ENCODE data around the gene SPOCK1. TPM values are rescaled to one million over a fixed set of nuclear protein-coding genes. Genes with fewer than 3 reads are reported as not detected.

Gene SPOCK1
- total RNA-seq, 1 experiment from 2014 or later = 23.9 TPM

DNA sequence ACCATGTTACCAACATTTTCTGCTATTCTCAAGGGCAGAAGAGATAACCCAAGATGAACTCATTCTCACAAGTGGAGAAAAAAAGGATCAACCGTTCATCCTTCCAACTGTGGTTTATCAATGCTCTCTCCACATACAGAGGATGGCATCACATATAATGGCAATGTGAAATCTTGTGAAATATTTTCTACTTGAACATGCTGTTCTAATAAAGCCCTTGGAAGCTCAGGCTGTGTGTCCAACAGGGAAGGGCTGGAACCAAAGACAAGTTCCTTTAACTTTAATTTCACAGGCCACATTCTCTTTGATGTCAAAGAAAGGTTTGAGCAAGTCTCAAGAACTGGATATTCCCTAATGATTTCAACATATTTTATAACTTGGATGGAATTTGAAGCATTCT lies 230.5 kb downstream of the SPOCK1 start:
- no TSS peak for BruUV-seq (replicated peaks)
- no peaks in the 10 kb centered on the region for H3F3A ChIP-seq (ENCODE audit: insufficient read depth, low read depth)

DNA sequence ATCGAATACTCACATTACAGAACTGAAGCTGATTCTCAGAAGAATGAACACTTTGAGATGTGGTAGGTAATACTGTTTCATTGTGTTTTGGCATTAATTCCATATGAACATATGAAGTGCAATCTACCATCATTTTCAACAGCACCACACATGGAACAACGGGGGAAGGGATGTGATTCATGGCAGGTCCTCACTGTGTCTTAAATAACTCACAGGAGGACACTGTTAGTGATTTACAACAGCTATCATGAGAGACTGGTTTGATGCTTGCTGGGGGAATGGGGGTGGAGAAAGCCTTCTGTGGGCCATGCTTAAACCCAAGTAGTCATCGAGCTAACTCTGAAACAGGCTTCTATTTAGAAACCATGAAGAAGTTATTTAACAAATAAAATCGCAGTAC lies 232.9 kb downstream of the SPOCK1 start:
- H3K27me3 ChIP-seq (ENCODE audit: insufficient read depth, low read depth) = no peaks in the 10 kb centered on the region
- no peaks in the 10 kb centered on the region for H3K4me1 ChIP-seq (replicated peaks; ENCODE audit: insufficient read depth)
- intact Hi-C loops (cut with micrococcal nuclease; ENCODE audit: unreplicated experiment) = no loop called here
- H3K9me2 ChIP-seq (ENCODE audit: insufficient read depth) = no peaks in the 10 kb centered on the region
- H3K79me2 ChIP-seq (ENCODE audit: low read depth) = no peaks in the 10 kb centered on the region
- TF ChIP-seq, protein P1, sequence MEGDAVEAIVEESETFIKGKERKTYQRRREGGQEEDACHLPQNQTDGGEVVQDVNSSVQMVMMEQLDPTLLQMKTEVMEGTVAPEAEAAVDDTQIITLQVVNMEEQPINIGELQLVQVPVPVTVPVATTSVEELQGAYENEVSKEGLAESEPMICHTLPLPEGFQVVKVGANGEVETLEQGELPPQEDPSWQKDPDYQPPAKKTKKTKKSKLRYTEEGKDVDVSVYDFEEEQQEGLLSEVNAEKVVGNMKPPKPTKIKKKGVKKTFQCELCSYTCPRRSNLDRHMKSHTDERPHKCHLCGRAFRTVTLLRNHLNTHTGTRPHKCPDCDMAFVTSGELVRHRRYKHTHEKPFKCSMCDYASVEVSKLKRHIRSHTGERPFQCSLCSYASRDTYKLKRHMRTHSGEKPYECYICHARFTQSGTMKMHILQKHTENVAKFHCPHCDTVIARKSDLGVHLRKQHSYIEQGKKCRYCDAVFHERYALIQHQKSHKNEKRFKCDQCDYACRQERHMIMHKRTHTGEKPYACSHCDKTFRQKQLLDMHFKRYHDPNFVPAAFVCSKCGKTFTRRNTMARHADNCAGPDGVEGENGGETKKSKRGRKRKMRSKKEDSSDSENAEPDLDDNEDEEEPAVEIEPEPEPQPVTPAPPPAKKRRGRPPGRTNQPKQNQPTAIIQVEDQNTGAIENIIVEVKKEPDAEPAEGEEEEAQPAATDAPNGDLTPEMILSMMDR (conservative IDR thresholded peaks at IDR 0.05) = no peak
- TF ChIP-seq EZH2 (IDR thresholded peaks at IDR 0.05; ENCODE audit: low read depth) = no peak
- H3K27ac ChIP-seq = no peak overlapping the region
- no peak for DNase-seq
- no peaks in the 10 kb centered on the region for H3K36me3 ChIP-seq (ENCODE audit: low read depth)
- H4K20me1 ChIP-seq (ENCODE audit: insufficient read depth) = no peaks in the 10 kb centered on the region
- ChIA-PET POLR2A (ENCODE audit: unreplicated experiment) (no interaction called here), CTCF (no interaction called here)
- no peak overlapping the region for H2AFZ ChIP-seq
- no peak overlapping the region for H3K4me2 ChIP-seq
- H3F3A ChIP-seq (ENCODE audit: insufficient read depth, low read depth) = no peaks in the 10 kb centered on the region
- no peak overlapping the region for H3K4me3 ChIP-seq
- BruUV-seq (replicated peaks) = no TSS peak
- H3K9me3 ChIP-seq (ENCODE audit: insufficient read depth, low read depth) = no peaks in the 10 kb centered on the region

More for the DNA sequence above, 230.5 kb downstream of the SPOCK1 start:
- H3K36me3 ChIP-seq (ENCODE audit: low read depth) = no peaks in the 10 kb centered on the region
- no peak overlapping the region for H3K4me2 ChIP-seq
- H3K4me1 ChIP-seq (replicated peaks; ENCODE audit: insufficient read depth) = no peaks in the 10 kb centered on the region
- no peak overlapping the region for H3K4me3 ChIP-seq
- H3K9me2 ChIP-seq (ENCODE audit: insufficient read depth) = no peaks in the 10 kb centered on the region
- no peaks in the 10 kb centered on the region for H3K79me2 ChIP-seq (ENCODE audit: low read depth)
- POLR2A ChIA-PET (ENCODE audit: unreplicated experiment) = interaction anchor here (0.5 kb wide), 1 partner anchor 24 kb away, joined by 12 read pairs; no protein-coding TSS in a partner anchor
- CTCF ChIA-PET = no interaction called here
- no peak overlapping the region for H3K27ac ChIP-seq
- intact Hi-C loops (cut with micrococcal nuclease; ENCODE audit: unreplicated experiment) = no loop called here
- no peak for DNase-seq
- H2AFZ ChIP-seq = no peak overlapping the region
- H4K20me1 ChIP-seq (ENCODE audit: insufficient read depth) = no peaks in the 10 kb centered on the region
- no peaks in the 10 kb centered on the region for H3K9me3 ChIP-seq (ENCODE audit: insufficient read depth, low read depth)
- TF ChIP-seq EZH2 (IDR thresholded peaks at IDR 0.05; ENCODE audit: low read depth) = no peak
- TF ChIP-seq, protein P1 (conservative IDR thresholded peaks at IDR 0.05) = no peak
- no peaks in the 10 kb centered on the region for H3K27me3 ChIP-seq (ENCODE audit: insufficient read depth, low read depth)

DNA sequence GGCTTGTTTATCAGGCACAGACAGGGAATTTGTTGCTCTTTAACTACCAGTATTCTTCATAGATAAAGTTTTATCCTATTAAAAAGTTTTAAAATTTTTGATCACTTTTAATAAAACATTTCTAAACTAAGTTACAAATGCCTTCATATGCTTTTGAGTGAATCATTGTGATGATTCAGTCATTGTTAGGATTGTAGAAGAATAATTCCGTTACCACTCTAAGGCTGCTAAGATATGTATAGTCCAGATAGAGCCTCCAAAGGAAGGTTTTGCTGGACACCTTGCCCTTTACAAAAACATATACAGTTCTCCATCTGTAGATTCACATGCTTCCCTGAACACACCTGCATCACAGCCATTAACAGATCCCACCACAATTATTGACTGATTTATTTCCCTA lies 233.7 kb downstream of the SPOCK1 start:
- intact Hi-C loops (cut with micrococcal nuclease; ENCODE audit: unreplicated experiment) = no loop called here
- Histone ChIP-seq H3K9me2 (ENCODE audit: insufficient read depth) (no peaks in the 10 kb centered on the region), H3K4me2 (no peak overlapping the region), H3K36me3 (ENCODE audit: low read depth) (no peaks in the 10 kb centered on the region), H4K20me1 (ENCODE audit: insufficient read depth) (no peaks in the 10 kb centered on the region), H3K4me3 (no peak overlapping the region), H3K27me3 (ENCODE audit: insufficient read depth, low read depth) (no peaks in the 10 kb centered on the region), H3K9me3 (ENCODE audit: insufficient read depth, low read depth) (no peaks in the 10 kb centered on the region), H2AFZ (no peak overlapping the region), H3K27ac (no peak overlapping the region), H3K4me1 (replicated peaks; ENCODE audit: insufficient read depth) (no peaks in the 10 kb centered on the region), H3F3A (ENCODE audit: insufficient read depth, low read depth) (no peaks in the 10 kb centered on the region), H3K79me2 (ENCODE audit: low read depth) (no peaks in the 10 kb centered on the region)
- ChIA-PET POLR2A (ENCODE audit: unreplicated experiment) (interaction anchor here (0.6 kb wide), 1 partner anchor 1129 kb away, joined by 3 read pairs; no protein-coding TSS in a partner anchor), CTCF (no interaction called here)
- TF ChIP-seq, protein P1 (conservative IDR thresholded peaks at IDR 0.05) = no peak
- no peak for TF ChIP-seq EZH2 (IDR thresholded peaks at IDR 0.05; ENCODE audit: low read depth)
- DNase-seq = no peak
- BruUV-seq (replicated peaks) = no TSS peak

Measured in PC-9 (cell line).